ENCODE data around the gene ZFP36L1.

The ZFP36L1 gene

GRCh38 chr14:68738559-68738958 is 54.3 kb downstream of the ZFP36L1 start:
- no peak overlapping the region for H3K4me2 ChIP-seq (ENCODE audit: low read length)
- H3F3A ChIP-seq (ENCODE audit: insufficient read depth, low read length), result no peaks in the 10 kb centered on the region
- H3K9me2 ChIP-seq (ENCODE audit: low read depth, low read length), result no peaks in the 10 kb centered on the region
- no peak overlapping the region for H3K4me3 ChIP-seq (ENCODE audit: low read depth, low read length, poor library complexity, severe bottlenecking)
- TF ChIP-seq CTCF (IDR thresholded peaks at IDR 0.05; ENCODE audit: low read length) (no peak), EZH2 (IDR thresholded peaks at IDR 0.05; ENCODE audit: borderline replicate concordance, low read length) (no peak)
- H2AFZ ChIP-seq (ENCODE audit: low read length), result no peak overlapping the region
- H3K79me2 ChIP-seq (ENCODE audit: insufficient read depth, low read length), result no peaks in the 10 kb centered on the region
- H3K27me3 ChIP-seq (ENCODE audit: insufficient read depth, low read length), result no peaks in the 10 kb centered on the region
- no peaks in the 10 kb centered on the region for H3K9me3 ChIP-seq (ENCODE audit: low read length)
- H3K36me3 ChIP-seq (ENCODE audit: insufficient read depth, low read length), result no peaks in the 10 kb centered on the region; the same call in 1 of the 2 replicates
- H3K27ac ChIP-seq (ENCODE audit: low read depth, low read length, poor library complexity, severe bottlenecking), result no peak overlapping the region
- peaks cover 23% of the 10 kb centered on the region for H3K4me1 ChIP-seq (ENCODE audit: insufficient read depth, low read length, severe bottlenecking)
- no peak overlapping the region for H3K9ac ChIP-seq (ENCODE audit: low read length)
- no peaks in the 10 kb centered on the region for H4K20me1 ChIP-seq (ENCODE audit: insufficient read depth, low read length)

Data from OCI-LY1 (cell line).